EL (cell line): Measurements from ENCODE around the gene PRKACG.
"Not testable (repeated sequence)": the region's sequence is repeated elsewhere in the genome, so short reads cannot be mapped to it uniquely, and the experiment has no call there.

Source experiments
- DNase-seq: peaks from one replicate; pipeline ENCODE4 v3.0.0-alpha.2; 2016

PRKACG gene

GRCh38 chr9:69014013-69014412, at the start of gene PRKACG:
TSS of gene PRKACG (minus strand) at chr9:69014113. CDS start at chr9:69014092, 21 bp downstream.
- DNase-seq, result no peak

- no peak for DNase-seq
These were observed 48.3 kb upstream of the PRKACG start for GRCh38 chr9:69062195-69062594.

- DNase-seq, result no peak
These were observed 46.9 kb upstream of the PRKACG start for GRCh38 chr9:69060766-69061165.

- DNase-seq, result no peak
These were observed 44.2 kb upstream of the PRKACG start for GRCh38 chr9:69058101-69058500.

GRCh38 chr9:69056191-69056815, 42.4 kb upstream of the PRKACG start:
- DNase-seq, result peak; percentile 19

- DNase-seq, result no peak
These were observed 41.1 kb upstream of the PRKACG start for GRCh38 chr9:69054989-69055388.

GRCh38 chr9:69050936-69051335, 37.0 kb upstream of the PRKACG start:
- DNase-seq, result not testable (repeated sequence)

DNA sequence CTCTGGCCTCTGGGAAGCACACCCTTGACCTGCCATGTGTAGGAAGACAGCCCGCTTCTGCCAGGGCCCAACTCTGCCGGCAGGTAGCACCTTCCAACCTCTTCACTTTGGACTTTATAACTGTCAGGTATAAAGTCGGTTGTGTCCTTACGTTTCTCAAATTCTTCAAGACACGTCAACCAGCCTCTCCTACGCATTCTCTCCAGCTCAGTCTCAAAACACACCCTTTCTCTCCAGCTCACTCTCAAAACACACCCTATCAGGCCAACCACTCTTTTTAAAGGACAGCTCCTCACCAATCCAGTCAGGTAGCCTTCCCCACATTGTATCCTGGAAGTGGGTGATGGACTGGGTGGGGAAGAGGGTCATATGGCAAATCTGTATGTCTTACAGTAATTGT, 35.2 kb upstream of the PRKACG start:
- no peak for DNase-seq

GRCh38 chr9:69047371-69047770, 33.5 kb upstream of the PRKACG start:
- DNase-seq, result no peak

DNA sequence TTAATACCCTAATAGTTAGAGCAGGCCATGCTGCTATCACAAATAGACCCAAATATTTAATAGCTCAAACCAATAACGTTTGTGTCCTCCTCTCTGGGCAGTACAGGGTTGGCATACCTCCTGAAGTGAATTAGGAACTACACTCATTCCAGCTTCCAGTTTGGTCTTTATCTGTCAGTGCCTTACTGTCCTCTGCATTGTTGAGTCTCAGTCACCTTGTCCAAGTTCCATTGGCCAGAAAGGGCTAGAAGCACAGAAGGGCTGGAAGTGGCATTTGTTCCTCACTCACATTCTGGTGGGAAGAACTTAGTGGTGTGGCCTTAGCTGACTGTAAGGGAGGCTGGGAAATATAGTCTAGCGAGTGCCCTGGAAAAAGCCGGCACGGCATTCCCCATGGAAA, 32.8 kb upstream of the PRKACG start:
- no peak for DNase-seq

GRCh38 chr9:69045821-69046220, 31.9 kb upstream of the PRKACG start:
- no peak for DNase-seq

- peak; percentile 57 for DNase-seq
These were observed 30.6 kb upstream of the PRKACG start for GRCh38 chr9:69044240-69045219.

DNA sequence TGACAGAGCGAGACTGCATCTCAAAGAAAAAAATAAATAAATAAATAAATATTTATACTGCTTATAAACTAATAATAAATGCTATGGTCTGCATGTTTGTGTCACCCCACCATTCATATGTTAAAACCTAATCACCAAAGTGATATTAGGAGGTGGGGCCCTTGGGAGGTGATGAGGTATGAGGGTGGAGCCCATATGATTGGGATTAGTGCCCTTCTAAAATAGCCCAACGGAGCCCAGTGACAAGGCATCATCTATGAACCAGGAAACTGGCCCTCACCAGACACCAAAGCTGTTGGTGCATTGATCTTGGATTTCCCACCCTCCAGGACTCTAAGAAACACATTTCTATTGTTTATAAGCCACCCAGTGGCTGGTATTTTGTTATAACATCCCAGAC, 26.7 kb upstream of the PRKACG start:
- DNase-seq, result no peak

- DNase-seq, result no peak
These were observed 22.9 kb upstream of the PRKACG start for GRCh38 chr9:69036799-69037198.

- DNase-seq, result no peak
These were observed 22.4 kb upstream of the PRKACG start for GRCh38 chr9:69036309-69036708.

DNA sequence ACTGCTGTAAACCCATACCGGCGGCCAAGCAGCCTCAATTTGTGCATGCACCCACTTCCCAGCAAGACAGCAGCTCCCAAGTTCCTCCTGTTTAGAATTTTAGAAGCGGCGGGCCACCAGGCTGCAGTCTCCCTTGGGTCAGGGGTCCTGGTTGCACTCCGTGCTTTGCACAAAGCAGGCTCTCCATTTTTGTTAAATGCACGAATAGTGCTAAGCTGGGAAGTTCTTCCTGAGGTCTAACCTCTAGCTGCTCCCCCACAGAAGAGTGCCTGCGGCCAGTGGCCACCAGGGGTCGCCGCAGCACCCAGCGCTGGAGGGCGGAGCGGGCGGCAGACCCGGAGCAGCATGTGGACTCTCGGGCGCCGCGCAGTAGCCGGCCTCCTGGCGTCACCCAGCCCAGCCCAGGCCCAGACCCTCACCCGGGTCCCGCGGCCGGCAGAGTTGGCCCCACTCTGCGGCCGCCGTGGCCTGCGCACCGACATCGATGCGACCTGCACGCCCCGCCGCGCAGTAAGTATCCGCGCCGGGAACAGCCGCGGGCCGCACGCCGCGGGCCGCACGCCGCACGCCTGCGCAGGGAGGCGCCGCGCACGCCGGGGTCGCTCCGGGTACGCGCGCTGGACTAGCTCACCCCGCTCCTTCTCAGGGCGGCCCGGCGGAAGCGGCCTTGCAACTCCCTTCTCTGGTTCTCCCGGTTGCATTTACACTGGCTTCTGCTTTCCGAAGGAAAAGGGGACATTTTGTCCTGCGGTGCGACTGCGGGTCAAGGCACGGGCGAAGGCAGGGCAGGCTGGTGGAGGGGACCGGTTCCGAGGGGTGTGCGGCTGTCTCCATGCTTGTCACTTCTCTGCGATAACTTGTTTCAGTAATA, 21.8 kb upstream of the PRKACG start, which contains the start of gene FXN:
TSS of gene FXN (plus strand) at position 315 of the 871 bp plus-strand sequence. CDS start at position 346, 31 bp downstream.
- DNase-seq, result peak; percentile 78

DNA sequence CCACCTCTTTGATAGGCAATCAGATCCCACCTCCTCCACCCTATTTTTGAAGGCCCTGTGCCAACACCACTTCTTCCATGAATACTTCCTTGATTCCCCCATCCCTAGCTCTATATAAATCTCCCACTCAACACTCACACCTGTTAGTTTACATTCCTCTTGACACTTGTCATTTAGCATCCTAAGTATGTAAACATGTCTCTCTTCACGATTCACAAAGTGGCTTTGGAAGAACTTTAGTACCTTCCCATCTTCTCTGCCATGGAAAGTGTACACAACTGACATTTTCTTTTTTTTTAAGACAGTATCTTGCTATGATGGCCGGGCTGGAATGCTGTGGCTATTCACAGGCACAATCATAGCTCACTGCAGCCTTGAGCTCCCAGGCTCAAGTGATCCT, 20.2 kb upstream of the PRKACG start:
- DNase-seq, result no peak

DNA sequence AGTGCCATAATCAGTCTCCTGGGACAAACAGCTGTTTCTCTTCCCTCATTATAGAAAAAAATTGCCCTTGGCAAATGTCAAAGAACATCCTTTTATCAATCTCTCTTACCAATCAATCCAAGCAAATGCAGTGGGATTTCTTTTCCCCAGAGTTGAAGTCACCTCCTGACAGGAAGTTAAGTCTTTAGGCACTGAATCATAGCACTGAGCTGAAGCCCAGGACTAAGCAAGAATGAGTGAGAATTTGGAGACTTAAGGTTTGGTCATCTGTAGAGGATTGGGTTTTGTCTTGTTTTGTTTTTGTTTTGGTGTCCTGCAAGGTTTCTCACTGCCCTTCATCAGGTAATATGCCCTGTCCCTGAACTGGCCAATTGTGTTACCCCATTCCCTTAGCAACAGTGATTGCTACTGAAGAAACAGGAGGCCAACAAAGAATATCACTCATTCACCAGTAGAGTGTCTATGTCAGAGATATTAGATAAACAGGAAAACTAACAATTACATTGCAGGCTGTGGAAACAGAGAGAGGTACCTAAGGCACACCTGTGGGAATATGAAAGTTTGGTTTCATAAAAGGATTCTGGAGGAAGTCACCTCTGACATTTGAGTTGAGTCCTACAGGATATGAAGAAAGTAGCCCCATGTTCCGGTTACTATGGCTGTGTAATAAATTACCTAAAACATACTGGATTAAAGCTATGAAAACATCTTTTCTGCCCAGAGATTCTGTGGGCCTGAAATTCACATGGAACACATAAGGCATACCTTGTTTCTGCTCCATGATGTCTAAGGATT, 17.1 kb upstream of the PRKACG start:
- peak; percentile 33 for DNase-seq

GRCh38 chr9:69029535-69029934, 15.6 kb upstream of the PRKACG start:
- DNase-seq, result no peak

GRCh38 chr9:69028754-69029153, 14.8 kb upstream of the PRKACG start:
- DNase-seq, result no peak

DNA sequence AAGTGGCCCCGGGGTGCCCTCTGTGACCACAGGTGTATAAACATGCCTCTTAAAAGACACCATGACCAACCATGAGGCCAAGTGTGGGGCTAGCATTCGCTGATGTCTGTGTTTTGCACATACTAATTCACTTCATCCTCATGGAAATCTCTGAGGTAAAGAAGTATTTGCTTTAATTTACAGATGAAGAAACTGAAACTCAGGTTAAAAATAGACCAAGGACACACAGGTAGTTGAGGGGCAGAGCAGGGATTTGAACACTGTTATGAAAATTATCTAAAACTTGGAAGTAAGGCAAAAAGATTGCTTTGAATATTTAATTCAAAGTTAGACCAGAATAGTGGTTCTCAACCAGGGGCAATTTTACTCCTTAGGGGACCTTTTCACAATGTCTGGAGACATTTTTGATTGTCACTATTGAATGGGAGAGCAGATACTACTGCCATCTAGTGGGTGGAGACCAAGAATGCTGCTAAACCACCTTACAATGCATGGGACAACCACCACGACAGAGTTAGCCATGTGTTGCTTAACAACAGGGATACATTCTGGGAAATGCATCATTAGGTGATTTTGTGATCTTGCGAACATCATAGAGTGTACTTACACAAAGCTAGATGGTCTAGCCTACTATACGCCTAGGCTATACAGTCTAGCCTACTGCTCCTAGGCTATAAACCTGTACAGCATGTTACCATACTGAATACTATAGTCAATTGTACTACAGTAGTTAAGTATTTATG, 13.6 kb upstream of the PRKACG start:
- DNase-seq, result peak; percentile 40
